T-helper 22 cell (primary cell): ENCODE data around the gene CD300H.
"Not testable (repeated sequence)": the region's sequence is repeated elsewhere in the genome, so short reads cannot be mapped to it uniquely, and the experiment has no call there.

Experiments used
- DNase-seq: peaks from one replicate; pipeline ENCODE4 v3.0.0-alpha.2; 2020; ENCODE audit warnings: low read depth

Gene CD300H

GRCh38 chr17:74584292-74585060 is 17.2 kb upstream of the CD300H start:
- no peak for DNase-seq

- DNase-seq = no peak
These were observed 15.3 kb upstream of the CD300H start for GRCh38 chr17:74582633-74583032.

DNA sequence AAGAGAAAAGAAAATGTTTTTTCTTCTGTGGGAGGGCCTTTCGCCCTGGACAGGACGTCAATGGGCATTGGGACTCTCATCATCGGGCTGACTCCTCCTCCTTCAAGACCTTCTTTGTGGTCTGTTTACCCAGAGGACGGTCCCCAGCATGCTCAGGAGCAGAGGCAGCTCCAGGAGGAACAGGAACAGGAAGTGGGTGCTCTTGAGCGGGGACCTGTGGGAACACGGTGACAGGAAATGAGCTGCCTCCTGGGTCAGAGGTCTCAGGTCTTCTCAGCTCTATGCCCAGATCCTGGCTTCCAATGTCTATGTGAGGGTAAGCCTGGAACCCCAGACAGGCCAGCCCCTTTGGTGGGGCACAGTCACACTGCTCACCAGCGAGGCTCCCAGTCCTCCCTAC is 12.6 kb upstream of the CD300H start:
- no peak for DNase-seq

DNA sequence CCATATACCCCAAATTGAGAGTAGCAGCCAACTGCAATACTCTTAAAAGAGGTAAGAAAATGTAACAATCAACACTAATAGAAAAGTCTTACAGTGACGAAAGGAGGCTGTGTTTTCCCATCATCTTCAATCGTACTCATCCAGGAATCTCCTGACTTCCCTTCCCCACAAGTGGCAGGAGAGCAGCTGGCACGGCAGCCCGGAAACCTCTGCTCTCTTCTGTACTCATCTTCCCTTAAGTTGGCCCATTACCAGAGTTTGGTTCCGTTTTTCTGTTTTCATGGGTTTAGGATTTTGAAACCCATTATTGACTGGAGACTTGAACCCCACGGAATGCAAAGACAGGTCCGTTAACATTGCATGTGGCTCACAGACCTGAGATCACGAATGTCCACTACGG is 11.7 kb upstream of the CD300H start:
- DNase-seq = no peak

GRCh38 chr17:74574489-74575142 is 7.3 kb upstream of the CD300H start:
- DNase-seq = no peak

DNA sequence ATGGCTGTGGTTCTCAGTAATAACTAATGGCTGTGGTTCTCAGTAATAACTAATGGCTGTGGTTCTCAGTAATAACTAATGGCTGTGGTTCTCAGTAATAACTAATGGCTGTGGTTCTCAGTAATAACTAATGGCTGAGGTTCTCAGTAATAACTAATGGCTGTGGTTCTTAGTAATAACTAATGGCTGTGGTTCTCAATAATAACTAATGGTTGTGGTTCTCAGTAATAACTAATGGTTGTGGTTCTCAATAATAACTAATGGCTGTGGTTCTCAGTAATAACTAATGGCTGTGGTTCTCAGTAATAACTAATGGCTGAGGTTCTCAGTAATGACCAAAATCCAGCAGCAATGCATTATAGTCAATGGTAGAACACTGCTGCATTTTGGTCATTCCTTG is 6.3 kb upstream of the CD300H start:
- DNase-seq = not testable (repeated sequence)

GRCh38 chr17:74573169-74573568 is 5.9 kb upstream of the CD300H start:
- no peak for DNase-seq

GRCh38 chr17:74571621-74572270 is 4.4 kb upstream of the CD300H start:
- no peak for DNase-seq

DNA sequence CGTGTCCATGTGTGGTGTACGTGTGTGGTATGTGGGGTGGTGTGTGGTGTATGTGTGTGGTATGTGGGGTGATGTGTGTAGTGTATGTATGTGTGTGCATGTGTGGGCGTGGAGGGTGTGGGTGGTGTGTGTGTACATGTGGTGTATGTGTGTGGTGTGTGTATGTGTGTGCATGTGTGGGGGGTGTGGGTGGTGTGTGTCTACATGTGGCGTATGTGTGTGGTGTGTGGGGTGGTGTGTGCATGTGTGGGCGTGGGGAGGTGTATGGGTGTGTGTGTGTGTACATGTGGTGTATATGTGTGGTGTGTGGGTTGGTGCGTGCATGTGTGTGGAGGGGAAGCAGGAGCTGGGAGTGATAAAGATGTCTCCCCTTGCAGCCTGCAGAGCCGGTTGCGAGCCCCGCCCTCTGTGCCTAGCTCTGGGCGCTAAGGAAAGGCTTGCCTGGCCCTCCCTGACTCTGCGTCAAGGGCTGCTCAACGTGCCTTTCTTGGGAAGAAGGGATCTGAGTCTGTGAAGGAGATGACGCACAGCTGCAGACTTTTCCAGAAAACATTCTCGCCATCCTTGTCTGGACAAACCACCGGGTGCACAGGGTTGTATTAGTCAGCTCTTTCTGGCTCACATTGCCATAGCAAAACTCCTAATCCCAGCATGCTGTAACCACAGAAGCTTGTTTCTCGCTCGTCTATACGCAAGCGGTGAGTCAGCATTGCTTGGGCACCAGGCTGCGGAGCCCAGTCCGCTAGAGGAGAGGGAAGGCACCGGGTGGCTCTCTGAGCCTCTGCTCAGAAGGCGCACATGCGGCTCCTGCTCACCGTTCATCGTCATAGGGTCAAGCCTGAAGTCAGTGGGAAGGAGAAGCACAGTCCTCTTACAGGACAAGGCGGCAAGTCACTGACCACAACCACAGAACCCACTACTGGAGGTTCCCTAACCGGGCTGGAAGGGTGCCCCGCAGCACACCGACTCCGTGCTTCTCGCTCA is 2.0 kb upstream of the CD300H start:
- DNase-seq = no peak

- no peak for DNase-seq
These were observed 981 bp upstream of the CD300H start for GRCh38 chr17:74568106-74568873.

DNA sequence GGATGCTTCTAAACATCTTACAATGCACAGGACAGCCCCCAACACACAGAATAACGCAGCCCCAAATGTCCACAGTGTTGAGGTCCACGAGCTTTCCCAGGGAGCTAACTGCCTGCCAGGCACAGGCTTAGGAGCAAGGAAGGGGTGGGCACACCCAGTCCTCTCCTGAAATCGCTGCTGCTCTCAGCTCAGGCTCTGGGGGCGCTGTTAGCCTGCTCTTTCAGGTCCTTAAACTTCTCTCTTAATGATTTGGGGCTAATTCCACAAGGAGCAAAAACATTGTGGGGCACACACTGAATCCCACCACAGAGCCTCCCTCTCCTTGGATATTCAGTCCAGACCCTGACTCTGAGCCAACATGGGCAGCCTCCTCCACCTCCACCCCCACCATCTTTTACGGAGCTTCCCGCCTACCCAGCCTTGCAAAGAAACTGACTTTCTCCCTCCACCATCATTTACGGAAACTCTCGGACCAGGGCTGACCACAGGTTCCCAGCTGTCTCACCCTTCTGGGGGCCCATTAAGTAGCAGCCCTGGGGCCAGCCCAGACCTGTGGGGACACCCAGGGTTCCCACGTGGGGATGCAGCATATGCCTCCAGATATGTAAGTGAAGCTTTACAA is 1.1 kb downstream of the CD300H start:
- no peak for DNase-seq

DNA sequence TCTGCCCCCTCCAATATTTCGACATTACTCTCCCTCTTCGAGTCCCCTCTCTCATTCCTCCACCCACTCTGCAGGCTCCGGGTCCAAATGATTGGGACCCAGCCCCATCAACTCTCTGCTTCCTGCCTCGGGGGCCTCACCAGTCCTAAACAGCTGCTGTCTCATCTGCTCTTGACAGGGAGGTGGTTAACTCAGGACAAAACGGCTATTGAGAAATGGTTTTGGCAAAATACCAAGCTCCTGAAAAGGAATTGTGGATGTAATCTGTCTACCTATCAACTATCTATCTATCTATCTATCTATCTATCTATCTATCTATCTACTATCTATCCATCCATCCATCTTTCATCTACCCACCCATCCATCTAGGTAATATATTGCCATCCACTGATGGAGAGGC is 2.2 kb downstream of the CD300H start:
- no peak for DNase-seq

- no peak for DNase-seq
These were observed 4.0 kb downstream of the CD300H start for GRCh38 chr17:74563358-74563757.

DNA sequence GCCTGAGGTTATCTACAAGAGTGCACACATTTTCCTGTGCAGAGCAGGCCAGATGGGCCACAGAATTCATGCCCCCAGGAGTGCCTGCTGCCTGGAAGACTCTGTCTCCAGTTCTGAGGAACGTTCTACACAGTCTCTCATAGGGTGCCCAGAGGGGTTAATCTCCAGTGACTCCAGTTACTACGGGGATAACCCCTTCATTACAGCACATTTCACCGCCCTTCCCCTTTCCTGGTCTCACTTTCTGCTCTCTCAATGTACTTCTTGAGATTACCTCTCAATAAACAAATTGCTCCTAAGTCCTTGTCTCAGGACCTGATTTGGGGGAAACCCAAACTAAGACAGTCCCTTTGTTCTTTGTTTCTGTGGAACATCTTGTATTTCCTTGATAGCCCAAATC is 5.7 kb downstream of the CD300H start:
- no peak for DNase-seq

GRCh38 chr17:74558882-74559519 is 8.3 kb downstream of the CD300H start:
- DNase-seq = no peak

GRCh38 chr17:74558402-74558801 is 8.9 kb downstream of the CD300H start:
- DNase-seq = not testable (repeated sequence)

DNA sequence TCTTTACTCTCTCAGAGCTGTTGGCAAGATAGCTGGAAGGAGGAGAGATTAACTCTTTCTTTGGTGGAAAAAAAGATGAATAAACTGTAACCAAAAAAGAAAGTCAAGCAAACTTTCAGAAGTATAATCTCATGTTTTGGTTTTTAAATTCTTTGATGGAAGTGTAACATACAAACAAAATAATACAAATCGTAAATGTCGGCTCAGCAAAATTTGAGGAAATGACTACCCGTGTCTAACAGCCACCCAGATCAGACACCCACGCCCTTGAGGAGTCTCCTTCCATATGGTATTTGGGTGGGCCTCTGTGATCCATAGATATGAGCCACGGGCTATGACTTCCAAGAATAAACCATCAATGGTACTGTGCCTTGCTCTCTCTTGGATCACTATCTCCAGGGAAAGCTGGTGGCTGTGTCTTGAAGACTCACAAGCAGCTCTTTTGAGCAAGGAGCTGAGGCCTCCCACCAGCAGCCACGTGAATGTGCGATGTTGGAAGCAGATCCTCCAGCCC is 11.8 kb downstream of the CD300H start:
- DNase-seq = no peak

GRCh38 chr17:74554909-74555308 is 12.4 kb downstream of the CD300H start:
- DNase-seq = no peak

- no peak for DNase-seq
These were observed 15.3 kb downstream of the CD300H start for GRCh38 chr17:74552037-74552436.

- DNase-seq = no peak
These were observed 16.7 kb downstream of the CD300H start for GRCh38 chr17:74550602-74551001.
